GM18517 (cell line): ENCODE measurements around the gene NR6A1.

Experiments used
- ATAC-seq: cut with Tn5 transposase; IDR thresholded peaks from one replicate; pipeline ENCODE4 v1.9.1; 2021; ENCODE audit warnings: mild to moderate bottlenecking, moderate library complexity; ENCODE audit not compliant: unreplicated experiment

Gene NR6A1

GRCh38 chr9:124495126-124496074 lies 275.7 kb downstream of the NR6A1 start:
- no peak for ATAC-seq

GRCh38 chr9:124493794-124494479 lies 277.2 kb downstream of the NR6A1 start:
- ATAC-seq: no peak

GRCh38 chr9:124493218-124493617 lies 277.9 kb downstream of the NR6A1 start:
- ATAC-seq: no peak

DNA sequence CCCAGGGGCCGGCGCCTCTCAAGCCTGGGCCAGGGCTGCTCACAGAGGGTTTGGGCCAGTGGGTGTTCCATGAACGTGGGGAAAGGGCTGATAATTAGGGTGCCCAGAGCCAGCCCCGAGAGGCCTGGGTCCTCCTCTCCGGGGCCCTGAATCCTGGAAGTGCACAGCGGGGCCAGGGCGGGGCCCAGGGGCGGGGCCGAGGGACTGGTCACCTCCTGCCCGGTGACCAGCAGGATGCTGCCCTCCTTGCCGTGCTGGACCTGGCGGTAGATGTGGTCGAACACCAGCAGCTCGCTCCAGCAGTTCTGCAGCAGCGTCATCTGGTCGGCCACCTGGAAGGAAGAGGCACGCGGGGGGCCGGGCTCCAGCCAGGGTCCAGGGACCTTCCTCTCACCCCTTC lies 278.3 kb downstream of the NR6A1 start:
- no peak for ATAC-seq

DNA sequence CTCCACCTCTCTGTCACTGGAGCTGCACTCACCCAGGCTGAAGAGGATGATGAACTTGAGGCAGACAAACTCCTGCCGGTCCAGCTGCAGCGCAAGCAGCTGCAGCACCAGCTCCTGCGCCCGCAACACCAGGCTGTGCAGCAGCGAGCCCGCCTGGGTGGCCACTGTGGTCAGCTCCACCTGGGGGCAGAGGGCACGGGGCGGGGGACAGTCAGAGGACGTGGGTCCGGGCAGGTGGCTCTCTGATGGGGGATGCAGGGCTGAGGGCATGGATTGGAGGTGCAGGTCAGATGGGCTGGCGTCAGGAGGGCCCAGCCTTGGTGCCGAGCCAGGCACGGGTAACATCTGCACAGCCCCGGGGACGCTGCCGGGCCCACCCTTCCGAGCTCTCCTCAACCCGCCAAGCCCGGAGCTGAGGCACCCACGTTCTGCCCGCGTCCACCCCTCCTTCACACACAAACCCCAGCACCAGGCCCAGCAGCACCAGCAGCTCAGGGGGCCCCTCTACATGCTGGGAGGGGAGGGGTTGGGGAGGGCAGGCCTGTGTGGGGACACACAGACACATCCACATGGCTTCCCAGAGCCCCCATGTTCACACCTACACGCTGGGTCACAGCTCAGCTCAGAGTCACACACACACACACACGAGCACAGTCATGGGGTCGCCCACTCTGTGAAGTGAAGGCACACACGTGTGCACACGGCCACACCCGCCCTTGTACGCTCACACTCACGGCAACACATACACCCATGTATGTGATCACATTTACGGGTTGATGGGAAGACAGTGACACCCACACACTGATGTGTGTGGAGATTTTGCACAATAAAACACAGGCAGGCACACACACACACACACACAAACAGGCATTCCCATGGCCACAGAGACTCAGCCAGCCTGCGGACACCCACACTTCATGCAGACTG lies 279.8 kb downstream of the NR6A1 start:
- no peak for ATAC-seq

DNA sequence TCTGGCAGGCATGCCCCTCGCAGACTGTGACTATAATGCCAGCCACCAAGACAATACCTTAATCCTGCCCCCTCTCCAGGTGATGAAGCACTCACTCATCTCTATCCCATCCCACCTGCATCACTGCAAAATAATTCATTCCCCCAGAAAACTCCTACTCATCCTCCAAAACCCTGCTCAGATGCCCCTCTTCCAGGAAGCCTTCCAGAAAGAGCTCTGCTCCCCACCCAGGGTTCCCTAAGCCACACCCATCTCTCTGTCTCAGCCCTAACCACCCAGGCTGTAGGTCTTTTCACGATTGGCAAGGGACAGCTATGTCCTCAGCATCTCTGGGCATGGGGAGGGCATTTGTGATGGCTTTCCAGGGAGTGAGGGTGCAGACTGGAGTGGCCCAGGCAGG lies 281.1 kb downstream of the NR6A1 start:
- no peak for ATAC-seq

DNA sequence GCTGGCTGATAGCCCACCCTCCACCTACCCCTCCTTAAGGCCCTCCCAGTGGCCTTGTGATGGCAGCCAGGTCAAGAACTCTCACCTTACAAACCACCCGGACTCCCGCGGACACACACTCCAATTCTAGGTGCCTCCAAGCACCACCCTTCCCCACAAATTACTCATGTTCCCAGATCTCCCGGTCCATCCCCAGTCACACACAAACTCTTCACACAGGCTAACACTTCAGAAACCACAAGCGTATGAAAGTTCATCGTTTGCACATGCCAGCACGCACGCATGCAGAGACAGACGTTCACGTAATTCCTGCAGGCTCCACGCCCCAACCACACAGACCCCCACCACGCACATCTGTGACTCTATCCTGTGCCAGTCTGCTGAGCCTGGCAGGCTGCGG lies 281.9 kb downstream of the NR6A1 start:
- no peak for ATAC-seq

DNA sequence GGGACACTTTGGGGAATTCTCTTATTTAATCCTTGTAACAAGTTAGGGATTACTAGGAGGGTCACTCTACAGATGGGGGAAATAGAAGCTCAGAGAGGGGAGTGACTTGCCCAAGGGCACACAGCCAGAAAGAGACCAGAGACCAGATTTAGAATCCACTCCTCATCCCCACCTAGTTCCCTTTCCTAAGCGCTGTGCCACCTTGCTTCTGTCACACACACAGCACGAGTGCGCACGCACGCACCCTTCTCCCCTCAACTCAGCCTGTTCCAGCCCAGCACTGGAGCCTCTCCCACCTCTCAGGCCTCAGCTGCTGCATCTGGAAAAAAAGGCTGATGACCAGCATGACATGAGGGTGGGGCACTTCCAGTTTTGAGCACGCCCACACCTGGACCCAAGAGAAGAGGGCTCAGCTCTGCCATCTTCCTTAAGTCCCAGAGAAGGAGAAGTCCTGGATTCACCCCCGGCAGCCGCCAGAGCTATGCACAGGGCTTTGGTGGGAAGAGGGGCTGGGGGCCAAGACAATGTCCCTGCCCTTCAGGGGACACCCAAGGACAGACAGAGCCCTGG lies 282.4 kb downstream of the NR6A1 start:
- no peak for ATAC-seq

DNA sequence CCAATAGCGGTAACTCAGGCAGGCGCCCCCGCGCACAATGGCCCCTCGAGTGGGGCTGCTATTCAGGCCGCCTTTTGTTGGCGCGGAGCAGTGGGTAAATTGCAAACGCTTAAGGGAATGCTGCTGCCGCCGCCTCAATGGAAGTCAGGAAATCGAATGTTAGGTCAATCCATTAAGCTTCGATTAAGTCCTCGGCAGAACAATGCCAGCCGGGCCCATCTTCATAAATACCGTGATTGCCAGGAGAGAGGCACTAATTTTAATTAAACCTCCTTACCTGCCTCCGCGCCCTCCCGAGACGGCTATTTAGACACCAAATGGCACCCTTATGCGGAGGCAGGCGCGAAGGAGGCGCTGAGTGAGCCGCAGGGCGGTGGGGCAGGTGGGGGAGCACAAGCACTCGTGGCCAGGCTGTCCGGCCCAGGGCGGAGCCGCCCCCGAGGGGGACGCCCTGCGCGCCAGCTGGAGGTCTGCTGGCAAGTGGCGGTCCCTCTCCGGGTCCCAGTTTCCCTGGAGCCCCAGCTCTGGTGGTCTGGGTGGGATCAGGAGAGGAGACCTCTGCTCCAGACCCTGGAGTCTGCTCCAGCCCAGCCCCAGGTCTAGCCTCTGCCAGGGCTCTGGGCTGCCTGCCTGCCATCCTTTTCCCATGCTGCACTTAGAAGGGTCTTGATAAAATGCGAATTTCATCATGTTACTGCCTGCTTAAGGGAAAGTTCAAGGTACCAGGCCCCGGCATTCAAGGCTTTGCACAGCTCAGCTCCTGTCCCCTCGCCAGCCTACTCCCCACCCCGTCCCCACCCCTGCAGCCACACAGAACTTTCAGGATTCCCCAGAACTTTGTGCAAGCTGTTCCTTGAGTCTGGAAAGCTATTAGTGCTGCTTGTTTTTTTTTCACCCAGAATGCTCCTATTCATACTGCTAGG lies 283.6 kb downstream of the NR6A1 start:
- no peak for ATAC-seq

DNA sequence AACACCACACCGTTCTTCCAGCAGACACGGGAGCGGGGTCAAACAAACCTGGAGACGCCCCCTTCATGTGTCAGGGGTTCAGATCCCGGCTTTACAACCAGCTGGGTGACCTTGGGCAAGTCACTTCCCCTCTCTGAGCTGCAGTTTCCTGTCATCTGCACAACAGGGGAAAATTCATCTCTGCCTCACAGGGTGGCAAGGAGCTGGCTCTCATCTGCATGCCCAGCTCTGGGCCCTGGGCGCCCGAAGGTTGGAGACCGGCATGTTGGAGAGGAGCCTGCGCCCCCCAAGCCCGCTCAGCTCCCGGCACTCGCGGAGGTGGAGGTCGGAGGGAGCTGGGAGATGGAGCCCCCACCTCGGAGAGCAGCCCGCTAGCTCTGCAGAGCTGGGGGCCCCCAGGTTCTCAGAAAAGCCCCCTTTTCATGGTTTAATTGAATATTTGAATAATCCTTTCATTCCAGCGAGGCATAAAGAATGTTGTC lies 284.3 kb downstream of the NR6A1 start:
- no peak for ATAC-seq

GRCh38 chr9:124485936-124486335 lies 285.2 kb downstream of the NR6A1 start:
- no peak for ATAC-seq

GRCh38 chr9:124485201-124485600 lies 285.9 kb downstream of the NR6A1 start:
- ATAC-seq: no peak

- ATAC-seq: no peak
These were observed 287.6 kb downstream of the NR6A1 start for GRCh38 chr9:124483481-124483880.

GRCh38 chr9:124482431-124483031 lies 288.6 kb downstream of the NR6A1 start:
- ATAC-seq: no peak

DNA sequence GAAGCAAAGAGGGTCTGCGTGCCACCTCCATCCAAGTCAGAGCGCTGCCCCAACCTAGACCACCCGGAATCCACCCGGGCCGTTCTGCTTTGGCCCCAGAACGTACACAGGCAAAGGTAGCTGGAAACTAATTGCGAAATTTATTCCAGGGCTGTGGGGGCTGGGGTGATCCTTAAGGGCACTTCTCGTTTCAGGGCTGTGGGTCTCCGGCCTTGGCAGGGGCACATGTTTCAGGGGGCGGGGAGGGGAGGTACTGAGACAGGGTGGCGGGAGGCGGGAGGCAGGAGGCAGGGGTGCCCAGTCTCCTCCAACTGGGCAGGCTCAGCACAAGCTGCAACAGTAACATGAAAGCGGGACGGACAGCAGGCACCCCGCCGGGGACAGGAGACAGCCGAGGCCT lies 290.0 kb downstream of the NR6A1 start:
- no peak for ATAC-seq

DNA sequence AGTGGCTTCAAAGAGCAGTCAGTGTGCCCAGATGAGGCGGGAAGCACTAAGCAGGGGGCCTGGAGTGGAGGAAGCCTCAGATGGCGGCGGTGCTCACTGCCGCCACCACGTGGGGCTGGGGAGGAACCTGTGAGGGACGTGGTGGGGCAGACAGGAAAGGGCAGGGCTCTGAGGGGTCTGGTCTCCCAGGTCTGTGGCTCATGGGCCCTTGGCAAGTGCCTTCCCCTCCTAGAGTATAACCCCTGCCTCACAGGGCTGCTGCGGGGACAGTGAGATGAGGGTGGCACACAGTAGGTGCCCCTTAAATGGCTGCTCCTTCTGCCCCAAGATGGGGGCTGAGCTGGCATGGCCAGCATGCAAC lies 290.5 kb downstream of the NR6A1 start:
- no peak for ATAC-seq

- no peak for ATAC-seq
These were observed 291.0 kb downstream of the NR6A1 start for GRCh38 chr9:124479947-124480620.

GRCh38 chr9:124479371-124479770 lies 291.7 kb downstream of the NR6A1 start:
- ATAC-seq: no peak

- no peak for ATAC-seq
These were observed 292.8 kb downstream of the NR6A1 start for GRCh38 chr9:124478354-124478753.
